Measurements from ENCODE around the gene HMGA1.

The HMGA1 gene

GRCh38 chr6:34236443-34237315 lies at the start of gene HMGA1:
HMGA1 (plus strand) TSS chr6:34236873; CDS start chr6:34240781, 3,908 bp downstream.
- DNase-seq = peak; percentile 94

DNA sequence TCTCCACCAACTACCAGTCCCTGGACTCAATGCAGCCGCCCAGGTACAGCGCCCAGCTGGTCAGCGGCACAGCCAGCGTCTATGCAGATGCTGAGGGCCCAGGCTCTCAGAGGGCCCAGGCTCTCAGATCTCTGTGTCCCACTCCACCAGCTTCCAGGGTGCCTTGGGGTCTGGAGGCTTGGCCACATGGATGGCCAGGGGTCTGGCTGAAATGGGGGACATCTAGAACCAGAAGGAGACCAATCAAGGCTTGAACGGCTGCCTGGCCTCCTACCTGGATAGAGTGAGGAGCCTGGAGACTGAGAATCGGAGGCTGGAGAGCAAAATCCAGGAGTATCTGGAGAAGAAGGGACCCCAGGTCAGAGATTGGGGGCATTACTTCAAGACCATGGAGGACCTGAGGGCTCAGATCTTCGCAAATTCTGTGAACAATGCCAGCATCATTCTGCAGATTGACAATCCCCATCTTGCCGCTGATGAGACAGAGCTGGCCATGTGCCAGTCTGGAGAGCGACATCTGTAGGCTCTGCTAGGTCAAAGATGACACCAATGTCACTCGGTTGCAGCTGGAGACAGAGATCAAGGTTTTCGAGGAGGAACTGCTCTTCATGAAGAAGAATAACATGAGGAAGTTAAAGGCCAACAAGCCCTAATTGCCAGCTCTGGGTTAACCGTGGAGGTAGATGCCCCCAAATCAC lies 46.7 kb upstream of the HMGA1 start:
- peak; percentile 85 for DNase-seq

- no peak for DNase-seq
These were observed 46.1 kb upstream of the HMGA1 start for GRCh38 chr6:34190504-34191122.

GRCh38 chr6:34194772-34195171 lies 41.9 kb upstream of the HMGA1 start:
- DNase-seq = no peak

- DNase-seq = no peak
These were observed 41.0 kb upstream of the HMGA1 start for GRCh38 chr6:34195726-34196115.

GRCh38 chr6:34196116-34196832 lies 40.4 kb upstream of the HMGA1 start:
- DNase-seq = peak; percentile 95

- no peak for DNase-seq
These were observed 39.9 kb upstream of the HMGA1 start for GRCh38 chr6:34196833-34197195.

- no peak for DNase-seq
These were observed 36.2 kb upstream of the HMGA1 start for GRCh38 chr6:34200340-34200971.

DNA sequence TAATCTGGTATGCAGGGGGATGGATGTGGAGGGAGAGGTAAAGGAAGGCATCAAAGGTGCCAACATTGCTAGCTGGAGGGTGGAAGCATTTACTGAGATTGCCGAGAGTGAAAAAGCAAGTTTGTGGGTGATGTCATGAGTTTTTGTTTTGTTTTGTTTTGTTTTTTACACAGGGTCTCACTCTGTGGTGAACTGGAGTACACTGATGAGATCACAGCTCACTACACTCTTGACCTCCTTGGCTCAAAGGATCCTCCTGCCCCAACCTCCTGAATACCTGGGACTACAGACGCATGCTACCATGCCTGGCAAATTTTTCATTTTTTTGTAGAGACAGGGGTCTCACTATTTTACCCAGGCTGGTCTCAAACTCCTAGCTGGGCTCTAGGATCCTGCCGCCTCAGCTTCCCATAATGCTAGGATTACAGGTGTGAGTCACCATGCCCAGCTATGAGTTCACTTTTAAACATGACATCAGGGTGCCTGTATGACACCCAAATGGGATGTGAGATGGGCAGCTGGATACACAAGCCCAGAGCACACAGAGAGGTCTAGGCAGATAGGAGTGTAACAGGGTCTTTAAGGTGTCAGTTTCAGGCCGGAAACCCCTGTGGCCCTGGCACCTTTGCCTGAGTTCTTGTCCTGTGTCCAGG lies 35.1 kb upstream of the HMGA1 start:
- no peak for DNase-seq

- DNase-seq = no peak
These were observed 34.1 kb upstream of the HMGA1 start for GRCh38 chr6:34202329-34203201.

DNA sequence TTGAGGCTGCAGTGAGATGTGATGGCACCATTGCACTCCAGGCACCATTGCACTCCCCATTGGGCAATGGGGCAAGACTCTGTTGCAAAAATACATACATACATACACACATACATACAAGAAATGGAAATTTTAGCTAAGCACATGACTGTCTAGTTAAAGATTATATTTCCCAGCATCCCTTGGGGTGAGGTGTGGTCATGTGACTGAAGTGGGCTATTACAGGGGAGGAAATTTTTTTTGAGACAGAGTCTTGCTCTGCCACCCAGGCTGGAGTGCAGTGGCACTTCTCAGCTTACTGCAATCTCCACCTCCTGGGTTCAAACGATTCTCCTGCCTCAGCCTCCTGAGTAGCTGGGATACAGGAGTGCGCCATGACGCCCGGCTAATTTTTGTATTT lies 32.0 kb upstream of the HMGA1 start:
- no peak for DNase-seq

GRCh38 chr6:34205466-34205865 lies 31.2 kb upstream of the HMGA1 start:
- no peak for DNase-seq

DNA sequence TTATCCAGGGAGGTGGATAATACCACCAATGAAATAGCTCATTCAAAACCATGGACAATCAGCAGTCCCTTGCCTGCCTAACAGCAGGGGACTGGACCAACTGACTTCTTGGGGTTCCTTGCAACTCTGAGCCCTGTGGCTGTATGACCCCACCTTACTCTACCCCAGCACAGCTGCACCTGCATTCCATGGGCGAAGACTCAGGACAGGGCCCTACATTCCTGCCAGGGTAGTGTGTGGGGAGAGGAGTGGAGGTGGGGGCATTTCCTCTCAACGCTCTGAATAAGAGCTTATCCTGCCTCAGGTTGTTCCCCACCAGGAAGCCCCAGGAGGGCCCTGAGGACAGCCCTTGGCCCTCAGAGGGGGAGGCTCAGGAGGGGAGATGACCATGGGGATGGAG lies 30.8 kb upstream of the HMGA1 start:
- DNase-seq = no peak

GRCh38 chr6:34206726-34207125 lies 29.9 kb upstream of the HMGA1 start:
- no peak for DNase-seq

GRCh38 chr6:34207695-34208443 lies 28.8 kb upstream of the HMGA1 start:
- no peak for DNase-seq

- no peak for DNase-seq
These were observed 22.9 kb upstream of the HMGA1 start for GRCh38 chr6:34213772-34214171.

DNA sequence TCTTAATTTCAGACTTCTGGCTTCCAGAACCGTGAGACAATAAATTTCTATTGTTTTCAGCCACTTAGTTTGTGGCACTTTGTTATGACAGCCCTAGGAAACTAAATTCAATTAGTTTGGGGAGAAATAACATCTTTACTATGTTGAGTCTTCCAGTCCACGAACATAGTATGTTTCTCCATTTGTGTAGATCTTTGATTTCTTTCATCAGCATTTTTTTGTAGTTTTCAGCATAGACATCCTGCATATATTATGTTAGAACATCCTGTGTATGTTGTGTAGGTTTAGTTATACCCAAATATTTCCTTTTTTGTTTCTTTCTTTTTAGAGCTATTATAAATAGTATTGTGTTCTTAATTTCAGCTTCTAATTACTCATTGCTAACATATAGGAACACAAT lies 18.0 kb upstream of the HMGA1 start:
- DNase-seq = no peak

DNA sequence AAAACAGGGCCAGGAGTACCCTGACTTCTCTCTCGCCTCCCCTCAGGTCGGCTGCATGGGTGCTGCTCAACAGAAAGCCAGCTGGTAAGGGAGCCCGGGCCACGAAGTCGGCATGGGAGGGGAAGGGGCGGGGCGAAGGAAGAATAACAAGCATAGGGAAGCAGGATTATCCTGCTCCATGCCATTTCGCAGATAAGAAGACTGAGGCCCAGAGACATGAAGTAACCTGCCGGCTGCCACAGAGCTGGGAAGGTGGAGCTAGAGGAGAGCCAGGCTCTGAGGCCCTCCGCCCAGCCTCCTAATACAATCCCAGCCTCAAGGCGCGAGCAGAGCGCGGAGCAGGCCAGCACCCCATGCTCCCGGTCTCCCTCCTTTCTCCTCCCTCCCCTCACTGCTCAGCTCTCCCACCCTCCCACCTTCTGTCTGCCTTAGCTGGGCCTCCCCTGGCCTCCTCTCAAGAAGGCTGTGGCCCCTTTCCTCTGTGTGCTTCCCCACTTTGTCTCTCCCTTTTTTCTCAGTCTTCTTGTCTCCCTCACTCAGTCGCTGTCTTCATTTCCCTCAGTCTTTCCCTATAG lies 13.2 kb upstream of the HMGA1 start:
- no peak for DNase-seq

- DNase-seq = peak; percentile 96
These were observed 12.4 kb upstream of the HMGA1 start for GRCh38 chr6:34223956-34224940.
